ENCODE measurements around the gene CEMIP.

DNA sequence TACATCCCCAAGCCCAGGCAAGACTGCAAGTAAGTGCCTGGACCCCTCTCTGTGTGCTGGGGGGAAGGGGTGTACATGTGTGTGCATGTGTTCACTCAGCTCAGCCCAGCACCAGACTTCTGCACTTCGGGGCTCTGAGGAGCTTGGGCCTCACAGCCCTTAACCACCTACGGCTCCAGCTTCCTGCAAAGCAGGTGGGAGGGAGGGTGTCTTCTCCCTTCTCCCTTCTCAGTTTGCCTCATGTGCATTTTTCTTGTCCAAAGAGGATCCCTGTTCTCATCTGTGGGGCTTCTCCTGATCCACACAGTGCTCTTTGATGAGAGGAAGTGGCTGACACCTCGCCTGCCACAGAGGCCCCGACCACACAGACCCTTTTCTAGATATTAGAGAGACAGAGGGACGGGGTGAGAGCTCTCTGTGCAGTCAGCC is 141.1 kb downstream of the CEMIP start:
- no peak for TF ChIP-seq EZH2 (IDR thresholded peaks at IDR 0.05; ENCODE audit: insufficient read depth, low read length)
- TF ChIP-seq, protein P1, sequence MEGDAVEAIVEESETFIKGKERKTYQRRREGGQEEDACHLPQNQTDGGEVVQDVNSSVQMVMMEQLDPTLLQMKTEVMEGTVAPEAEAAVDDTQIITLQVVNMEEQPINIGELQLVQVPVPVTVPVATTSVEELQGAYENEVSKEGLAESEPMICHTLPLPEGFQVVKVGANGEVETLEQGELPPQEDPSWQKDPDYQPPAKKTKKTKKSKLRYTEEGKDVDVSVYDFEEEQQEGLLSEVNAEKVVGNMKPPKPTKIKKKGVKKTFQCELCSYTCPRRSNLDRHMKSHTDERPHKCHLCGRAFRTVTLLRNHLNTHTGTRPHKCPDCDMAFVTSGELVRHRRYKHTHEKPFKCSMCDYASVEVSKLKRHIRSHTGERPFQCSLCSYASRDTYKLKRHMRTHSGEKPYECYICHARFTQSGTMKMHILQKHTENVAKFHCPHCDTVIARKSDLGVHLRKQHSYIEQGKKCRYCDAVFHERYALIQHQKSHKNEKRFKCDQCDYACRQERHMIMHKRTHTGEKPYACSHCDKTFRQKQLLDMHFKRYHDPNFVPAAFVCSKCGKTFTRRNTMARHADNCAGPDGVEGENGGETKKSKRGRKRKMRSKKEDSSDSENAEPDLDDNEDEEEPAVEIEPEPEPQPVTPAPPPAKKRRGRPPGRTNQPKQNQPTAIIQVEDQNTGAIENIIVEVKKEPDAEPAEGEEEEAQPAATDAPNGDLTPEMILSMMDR (IDR thresholded peaks at IDR 0.05; ENCODE audit: insufficient read depth, low read depth, low read length) = no peak
